HepG2 (cell line): ENCODE measurements around the gene PXMP2. TPM values are rescaled to one million over a fixed set of nuclear protein-coding genes. Genes with fewer than 3 reads are reported as not detected.

Experiments used
- ATAC-seq: fragments of 200-7000 bp; cut with Tn5 transposase; 3 replicates; pipeline ENCODE4 v1.9.1; 2020; ENCODE audit warnings: mild to moderate bottlenecking, moderate library complexity
- BruUV-seq: library from RNA; stranded (reverse); fragments of 400-500 nt; replicated peaks from 2 replicates; lab custom pipeline; 2021; lab: Mats Ljungman, UMichigan
- CTCF ChIA-PET: fragments of 300-600 bp; formaldehyde crosslinking; extraction: SDS; loops from one replicate; lab custom pipeline; 2021; ENCODE audit warnings: low total read pairs, inconsistent platforms, low intra/inter-chr PET ratio; lab: Yijun Ruan, JAX
- POLR2A ChIA-PET: fragments of 350-600 bp; sonication (Branson Sonifier 250); formaldehyde crosslinking; loops from one replicate; lab custom pipeline; 2020; ENCODE audit warnings: antibody characterized with exemption, inconsistent platforms; lab: Yijun Ruan, JAX
- DNase-seq: peaks from one replicate; pipeline ENCODE4 v3.0.0-alpha.2; 2015; ENCODE audit warnings: low spot score
- FAIRE-seq: peaks from 3 replicates; lab custom pipeline; 2011; peaks lifted over from hg19 to GRCh38; lab: Jason Lieb, UNC
- H2AFZ ChIP-seq: one replicate; pipeline ENCODE4 v1.6.1; 2011; ENCODE audit warnings: low read length, inconsistent platforms
- H3K27ac ChIP-seq: fragments of 300-600 bp; 3 replicates; pipeline ENCODE4 v1.8.0; 2011; ENCODE audit warnings: mixed run types, mild to moderate bottlenecking, mixed read lengths, low read length, inconsistent platforms; ENCODE audit not compliant: insufficient read depth; ENCODE audit errors: extremely low read length
- H3K27me3 ChIP-seq, 2 experiments: fragments of 200-600 bp in 1 of 2; 2 replicates in 1 of 2; 3 replicates in 1 of 2; pipeline versions ENCODE4 v1.6.0 to v1.8.0; 2011; ENCODE audit warnings: low read length in 2 of 2, mild to moderate bottlenecking in 2 of 2, moderate library complexity in 2 of 2, inconsistent platforms in 1 of 2; ENCODE audit not compliant: insufficient read depth in 2 of 2, control insufficient read depth in 1 of 2
- H3K36me3 ChIP-seq, 2 experiments: fragments of 200-600 bp in 1 of 2; replicated peaks in 1 of 2; 2 replicates in 1 of 2; 3 replicates in 1 of 2; pipeline versions ENCODE4 v1.5.1 to v1.8.0; 2011; ENCODE audit warnings: low read length in 2 of 2, inconsistent platforms in 1 of 2; ENCODE audit not compliant: insufficient read depth in 2 of 2, control insufficient read depth in 1 of 2
- H3K4me1 ChIP-seq: 2 replicates; pipeline ENCODE4 v1.5.1; 2012; ENCODE audit warnings: low read length, inconsistent platforms; ENCODE audit not compliant: insufficient read depth
- H3K4me2 ChIP-seq: 2 replicates; pipeline ENCODE4 v1.6.0; 2011; ENCODE audit warnings: low read depth, low read length, inconsistent platforms
- H3K4me3 ChIP-seq, 3 experiments: fragments of 200-600 bp in 1 of 3; sonication (generic), shearing (Covaris generic) in 1 of 3; replicated peaks in 1 of 3; 2 replicates each; pipeline ENCODE4 v1.5.1; 2011 to 2016; ENCODE audit warnings: low read length in 3 of 3, inconsistent platforms in 2 of 3, low read depth in 2 of 3, mild to moderate bottlenecking in 2 of 3, control low read depth in 1 of 3, mixed read lengths in 1 of 3; ENCODE audit not compliant: insufficient read depth in 1 of 3
- H3K79me2 ChIP-seq: one replicate; pipeline ENCODE4 v1.6.1; 2011; ENCODE audit warnings: low read length, inconsistent platforms; ENCODE audit not compliant: insufficient read depth
- H3K9ac ChIP-seq: 2 replicates; pipeline ENCODE4 v1.6.0; 2011; ENCODE audit warnings: mild to moderate bottlenecking, low read depth, low read length, inconsistent platforms; ENCODE audit not compliant: insufficient read depth
- H3K9me3 ChIP-seq: 2 replicates; pipeline ENCODE4 v1.5.1; 2012; ENCODE audit warnings: mild to moderate bottlenecking, low read length
- H4K20me1 ChIP-seq: 2 replicates; pipeline ENCODE4 v1.6.0; 2011; ENCODE audit warnings: inconsistent platforms, mild to moderate bottlenecking, low read length, moderate library complexity; ENCODE audit not compliant: insufficient read depth
- ARID2 ChIP-seq: sonication (generic); formaldehyde crosslinking; IDR thresholded peaks from 2 replicates; pipeline ENCODE4 v1.8.1; 2022; ENCODE audit warnings: mild to moderate bottlenecking, missing genetic modification reagents, borderline replicate concordance
- BCLAF1 ChIP-seq: fragments of 450-650 bp; IDR thresholded peaks from 2 replicates; pipeline ENCODE4 v1.6.1; 2017; ENCODE audit warnings: mild to moderate bottlenecking
- EHMT2 ChIP-seq: fragments of 200-600 bp; sonication (generic); IDR thresholded peaks from 2 replicates; pipeline ENCODE4 v1.7.0; 2017; ENCODE audit warnings: antibody characterized with exemption, low read depth, low read length, borderline replicate concordance
- ESRRA ChIP-seq: sonication (generic); formaldehyde crosslinking; IDR thresholded peaks from 2 replicates; pipeline ENCODE4 v1.5.1; 2020; ENCODE audit warnings: mild to moderate bottlenecking, low read depth, missing genetic modification reagents
- HBP1 ChIP-seq: IDR thresholded peaks from 2 replicates; pipeline ENCODE4 v1.6.1; 2016; ENCODE audit warnings: low read depth, control low read depth
- JDP2 ChIP-seq: sonication (generic); formaldehyde crosslinking; IDR thresholded peaks from 2 replicates; pipeline ENCODE4 v1.8.1; 2022; ENCODE audit warnings: missing genetic modification reagents, borderline replicate concordance
- JUND ChIP-seq: sonication (generic); formaldehyde crosslinking; IDR thresholded peaks from 2 replicates; pipeline ENCODE4 v1.8.0; 2022; ENCODE audit warnings: mild to moderate bottlenecking, missing genetic modification reagents
- KAT8 ChIP-seq: IDR thresholded peaks from 2 replicates; pipeline ENCODE4 v1.6.1; 2016; ENCODE audit warnings: missing genetic modification reagents, missing compliant biosample characterization
- KDM6A ChIP-seq: IDR thresholded peaks from 2 replicates; pipeline ENCODE4 v1.6.1; 2016; ENCODE audit warnings: low read depth
- KLF11 ChIP-seq: IDR thresholded peaks from 2 replicates; pipeline ENCODE4 v1.6.1; 2016; ENCODE audit warnings: missing compliant biosample characterization
- MLLT10 ChIP-seq: sonication (generic); formaldehyde crosslinking; IDR thresholded peaks from 2 replicates; pipeline ENCODE4 v1.4.0; 2020; ENCODE audit warnings: missing genetic modification reagents
- PAF1 ChIP-seq: IDR thresholded peaks from 2 replicates; pipeline ENCODE4 v1.6.1; 2016; ENCODE audit warnings: missing genetic modification reagents, missing compliant biosample characterization
- RFXAP ChIP-seq: sonication (generic); formaldehyde crosslinking; IDR thresholded peaks from 2 replicates; pipeline ENCODE4 v1.4.0; 2020; ENCODE audit warnings: missing genetic modification reagents, borderline replicate concordance
- SALL2 ChIP-seq: sonication (generic); formaldehyde crosslinking; IDR thresholded peaks from 2 replicates; pipeline ENCODE4 v1.8.1; 2023; ENCODE audit warnings: mild to moderate bottlenecking, missing genetic modification reagents, inconsistent platforms
- TIGD3 ChIP-seq: sonication (generic); formaldehyde crosslinking; IDR thresholded peaks from 2 replicates; pipeline ENCODE4 v1.5.1; 2020; ENCODE audit warnings: mild to moderate bottlenecking, missing genetic modification reagents, borderline replicate concordance
- ZMAT3 ChIP-seq: sonication (generic); formaldehyde crosslinking; conservative IDR thresholded peaks from 2 replicates; pipeline ENCODE4 v1.7.0; 2021; ENCODE audit warnings: missing genetic modification reagents
- ZNF354B ChIP-seq: sonication (generic); formaldehyde crosslinking; IDR thresholded peaks from 2 replicates; pipeline ENCODE4 v1.8.0; 2022; ENCODE audit warnings: mild to moderate bottlenecking, missing genetic modification reagents
- ZNF432 ChIP-seq: sonication (generic); formaldehyde crosslinking; IDR thresholded peaks from 2 replicates; pipeline ENCODE4 v1.5.0; 2020; ENCODE audit warnings: missing genetic modification reagents, mild to moderate bottlenecking, borderline replicate concordance
- ZNF552 ChIP-seq: sonication (generic); formaldehyde crosslinking; IDR thresholded peaks from 2 replicates; pipeline ENCODE4 v1.9.0; 2022; ENCODE audit warnings: missing genetic modification reagents, mild to moderate bottlenecking, borderline replicate concordance
- ZNF644 ChIP-seq: IDR thresholded peaks from 2 replicates; pipeline ENCODE4 v1.6.1; 2016; ENCODE audit warnings: low read depth
- WGBS: methylation state at CpG from one replicate; pipeline ENCODE4 v1.1.6; 2017; ENCODE audit warnings: low lambda C conversion rate; 5-methylcytosine and 5-hydroxymethylcytosine counted together
- in situ Hi-C: cut with HindIII; loops from 2 replicates; pipeline ENCODE4 v1.10.0; 2017; ENCODE audit warnings: low pct_unique_long_range_greater_than_20kb; ENCODE audit not compliant: extremely low pct_ligation_motif_present
- intact Hi-C: fragments of 100-400 bp; cut with micrococcal nuclease; formaldehyde crosslinking; loops from one replicate; pipeline ENCODE4 v1.10.0; 2022; ENCODE audit not compliant: unreplicated experiment
- polyA plus RNA-seq, 8 experiments: library from polyadenylated mRNA; depleted of rRNA in 3 of 8; stranded (reverse) in 7 of 8; unstranded in 1 of 8; fragments of >200 nt; fragmentation: Illumina TruSeq in 4 of 8; extraction: Trizol in 4 of 8; gene quantifications; 2 replicates each; pipeline versions ENCODE4 v1.2.1 to v1.2.3, GENCODE V29; 2011 to 2016; ENCODE audit warnings: low read depth in 4 of 8, missing spikeins in 1 of 8, mixed read lengths in 1 of 8; ENCODE audit not compliant: insufficient read depth in 1 of 8
- total RNA-seq, 5 experiments: library from RNA; depleted of rRNA; stranded (reverse); fragments of >200 nt; fragmentation: Illumina TruSeq; extraction: Trizol; gene quantifications; 2 replicates each; pipeline ENCODE4 v1.2.3, GENCODE V29; 2016; ENCODE audit warnings: low read depth in 1 of 5

The PXMP2 gene
- total and polyA plus RNA-seq, 2 of the 13 experiments (the other 11 are each of a cell fraction or from before 2014, with no cell fraction given) = 25.5 to 42.9 TPM

GRCh38 chr12:132657004-132657727 lies 30.2 kb upstream of the PXMP2 start:
- no TSS peak for BruUV-seq

More at GRCh38 chr12:132657004-132657727, 30.2 kb upstream of the PXMP2 start:
- no peaks in the 10 kb centered on the region for H3K9me3 ChIP-seq
- no peak overlapping the region for H3K4me3 ChIP-seq
- no peak overlapping the region for H3K9ac ChIP-seq
- POLR2A ChIA-PET = no interaction called here
- in situ Hi-C loops = no loop called here
- H4K20me1 ChIP-seq = no peaks in the 10 kb centered on the region
- H3K36me3 ChIP-seq = peaks cover 35 to 76% of the 10 kb centered on the region in 2 experiments
- FAIRE-seq (no peak), DNase-seq (no peak), ATAC-seq (no peak; the same call in 2 of the 3 replicates)
- intact Hi-C loops = no loop called here
- WGBS = 97% methylated on average over 11 of the region's 12 CpGs
- CTCF ChIA-PET = no interaction called here
- no peaks in the 10 kb centered on the region for H3K27me3 ChIP-seq
- TF ChIP-seq SALL2 (CRISPR knock-in tag) (no peak), MLLT10 (no peak), ZNF354B (CRISPR knock-in tag) (no peak), EHMT2 (no peak), ARID2 (CRISPR knock-in tag) (no peak), KLF11 (CRISPR knock-in tag) (no peak), ZNF644 (no peak), HBP1 (CRISPR knock-in tag) (no peak), ZNF552 (CRISPR knock-in tag) (no peak), JDP2 (CRISPR knock-in tag) (no peak), PAF1 (CRISPR knock-in tag) (no peak), ESRRA (CRISPR knock-in tag) (no peak), RFXAP (CRISPR knock-in tag) (no peak), ZMAT3 (CRISPR knock-in tag) (no peak), KDM6A (CRISPR knock-in tag) (no peak), TIGD3 (CRISPR knock-in tag) (no peak), ZNF432 (CRISPR knock-in tag) (no peak), KAT8 (CRISPR knock-in tag) (no peak), BCLAF1 (no peak), JUND (CRISPR knock-in tag) (no peak)
- no peaks in the 10 kb centered on the region for H3K4me1 ChIP-seq
- no peak overlapping the region for H3K4me2 ChIP-seq
- H3K79me2 ChIP-seq = no peaks in the 10 kb centered on the region
- no peak overlapping the region for H2AFZ ChIP-seq
- H3K27ac ChIP-seq = no peak overlapping the region
